HG03460 (cell line): Measurements from ENCODE around the gene NUP85.
"Not testable (repeated sequence)": the region's sequence is repeated elsewhere in the genome, so short reads cannot be mapped to it uniquely, and the experiment has no call there.

Source experiments
- ATAC-seq: cut with Tn5 transposase; IDR thresholded peaks from one replicate; pipeline ENCODE4 v1.9.1; 2021; ENCODE audit not compliant: unreplicated experiment

The NUP85 gene

GRCh38 chr17:75266316-75267152, 61.1 kb downstream of the NUP85 start:
- no peak for ATAC-seq

DNA sequence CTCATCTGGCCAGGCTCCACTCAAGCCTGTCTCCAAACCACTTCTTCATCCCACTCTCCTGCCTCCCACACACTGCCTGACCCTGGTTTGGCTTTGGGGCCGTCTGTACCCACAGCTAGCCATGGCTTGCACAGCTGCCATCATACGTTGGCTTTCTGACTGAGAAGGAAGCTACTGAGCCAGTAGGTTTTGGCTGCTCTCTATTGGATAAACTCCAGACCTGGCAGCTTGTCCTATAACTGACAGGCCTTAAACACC, 61.6 kb downstream of the NUP85 start:
- ATAC-seq: no peak

DNA sequence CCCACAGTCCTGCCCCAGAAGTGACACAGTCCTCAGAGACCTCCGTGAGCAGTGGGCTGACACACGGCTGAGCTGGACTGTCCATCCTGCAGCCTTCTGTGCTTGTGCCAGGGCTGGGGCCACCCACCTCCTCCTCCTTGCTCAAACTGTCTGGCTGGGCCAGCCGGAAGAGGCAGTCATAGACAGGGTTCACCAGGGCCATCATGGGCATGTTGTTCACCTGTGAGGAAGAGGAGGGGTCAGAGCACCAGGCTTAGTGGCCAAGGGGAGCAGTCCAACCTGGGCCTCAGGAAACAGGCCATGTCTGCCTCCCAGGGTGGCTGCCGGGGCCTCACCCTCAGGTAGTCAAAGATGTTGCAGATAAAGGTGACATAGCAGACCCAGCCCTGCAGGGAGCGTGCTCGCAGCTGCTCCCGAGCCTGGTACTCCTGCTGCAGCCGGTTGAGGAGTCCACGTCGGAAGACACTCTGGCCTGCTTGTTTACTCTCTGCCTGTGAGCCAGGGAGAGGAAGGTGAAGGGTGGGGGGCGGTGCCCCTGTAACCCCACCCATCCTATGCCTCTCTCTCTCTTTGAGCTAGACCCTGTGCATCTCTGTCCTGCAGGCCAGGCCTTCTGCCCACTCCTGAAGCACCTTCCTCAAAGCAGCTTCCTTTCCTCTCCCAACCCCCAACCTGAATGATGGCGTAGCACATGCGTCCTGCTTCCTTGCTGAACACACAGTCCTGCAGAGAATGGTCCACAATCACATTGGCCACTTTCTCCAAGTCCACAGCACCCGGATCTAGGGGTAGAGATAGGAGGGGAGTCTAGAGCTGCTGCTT, 62.1 kb downstream of the NUP85 start:
- no peak for ATAC-seq

GRCh38 chr17:75269844-75270217, 64.4 kb downstream of the NUP85 start:
- no peak for ATAC-seq

GRCh38 chr17:75270218-75270965, 64.9 kb downstream of the NUP85 start:
- peak; percentile 39 for ATAC-seq

DNA sequence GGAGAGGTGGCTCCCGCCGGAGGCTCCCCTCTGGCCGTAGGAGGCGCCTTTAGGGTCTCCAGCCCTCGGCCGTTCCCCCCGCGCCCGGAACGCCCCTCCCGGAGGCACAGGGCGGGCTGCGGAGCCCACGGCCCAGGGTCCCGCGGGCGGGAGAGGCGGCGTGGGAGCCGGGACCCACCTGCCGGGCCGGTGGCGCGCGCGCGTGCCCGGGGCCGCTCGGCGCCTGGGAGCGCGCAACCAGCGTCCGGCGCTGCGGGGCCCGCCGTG, 65.4 kb downstream of the NUP85 start, which contains the start of gene MIF4GD:
Gene MIF4GD (minus strand): TSS at position 266 of the 267 bp plus-strand sequence. CDS start 1,036 bp downstream, outside the sequence.
- no peak for ATAC-seq

DNA sequence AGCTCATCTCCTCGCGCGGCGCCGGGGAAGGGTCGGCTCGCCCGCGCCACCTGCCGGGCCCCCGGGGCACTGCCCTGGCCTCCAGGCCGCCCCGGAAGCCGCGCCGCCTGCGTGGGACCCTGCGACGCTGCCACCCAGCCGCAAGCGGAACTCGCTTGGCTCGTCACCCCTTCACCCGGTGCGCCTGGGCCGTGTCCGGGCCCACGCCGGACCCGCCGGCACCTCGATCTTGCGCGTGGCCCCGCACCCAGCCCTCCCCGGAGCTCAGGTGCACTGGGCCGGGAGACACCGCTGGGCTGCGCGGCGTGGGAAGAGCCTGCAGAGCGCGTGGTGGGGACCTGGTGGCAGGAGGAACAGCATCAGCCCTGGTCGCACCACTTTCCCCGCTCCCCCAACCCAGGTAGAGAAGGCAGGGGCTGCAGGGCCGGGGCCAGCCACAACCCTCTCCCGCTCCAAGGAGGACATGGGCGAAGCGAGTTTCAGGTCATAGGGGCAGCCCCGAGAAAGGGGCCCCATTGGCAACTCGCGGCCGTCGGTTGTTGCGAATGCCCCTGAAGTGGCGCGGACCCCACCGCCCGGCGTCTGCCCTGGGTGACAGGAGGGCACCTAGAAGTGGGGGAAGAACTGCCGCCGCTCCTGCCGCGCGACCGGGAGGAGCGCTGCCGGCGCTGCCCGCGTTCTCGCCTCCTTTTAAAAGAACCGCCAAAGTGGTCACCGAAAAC, 65.9 kb downstream of the NUP85 start:
- peak; percentile 58 for ATAC-seq

DNA sequence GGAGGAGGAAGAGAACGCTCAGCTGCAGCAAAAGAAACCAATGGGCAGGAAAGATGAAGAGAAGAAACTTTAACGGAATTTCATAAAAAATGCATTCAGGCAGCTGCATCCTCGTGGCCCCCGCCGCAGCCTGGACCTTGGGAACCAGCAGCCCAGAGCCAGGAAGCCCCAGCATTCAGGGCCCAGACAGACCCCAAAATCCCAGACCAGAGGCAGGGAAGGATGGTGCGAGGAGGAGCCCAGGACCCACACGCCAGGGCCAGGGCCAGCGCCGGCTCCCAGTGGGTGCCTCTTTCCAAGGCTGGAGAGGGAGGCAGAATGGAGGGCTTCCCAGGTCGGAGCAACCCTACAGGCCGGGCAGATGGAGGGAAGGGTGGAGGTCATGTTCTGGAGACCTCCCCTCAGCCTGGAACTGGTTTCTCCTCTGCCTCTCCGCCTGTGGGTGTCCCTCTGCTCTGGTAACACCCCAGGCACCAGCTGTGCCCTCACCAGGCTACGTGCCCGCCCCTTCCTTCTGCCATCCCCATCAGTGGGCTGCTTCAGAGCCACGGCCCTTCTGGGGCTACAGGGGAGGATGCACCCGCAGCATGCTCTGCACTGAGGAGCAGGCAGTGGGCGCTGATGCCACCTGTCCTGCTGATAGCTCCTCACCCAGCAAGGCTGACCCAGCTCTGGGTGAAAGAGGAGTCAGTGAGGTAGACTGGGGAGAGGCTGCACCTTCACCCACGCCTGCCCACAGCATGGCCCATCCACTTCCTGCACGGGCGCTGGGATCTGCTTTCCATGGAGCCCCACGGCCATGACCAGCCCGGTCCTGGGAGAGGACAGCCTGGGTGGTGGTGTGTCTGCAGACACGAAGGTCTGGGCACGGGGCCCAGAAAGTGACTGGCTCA, 66.7 kb downstream of the NUP85 start:
- ATAC-seq: no peak

GRCh38 chr17:75272848-75273184, 67.3 kb downstream of the NUP85 start:
- ATAC-seq: no peak

GRCh38 chr17:75273977-75274708, 68.7 kb downstream of the NUP85 start:
- no peak for ATAC-seq

DNA sequence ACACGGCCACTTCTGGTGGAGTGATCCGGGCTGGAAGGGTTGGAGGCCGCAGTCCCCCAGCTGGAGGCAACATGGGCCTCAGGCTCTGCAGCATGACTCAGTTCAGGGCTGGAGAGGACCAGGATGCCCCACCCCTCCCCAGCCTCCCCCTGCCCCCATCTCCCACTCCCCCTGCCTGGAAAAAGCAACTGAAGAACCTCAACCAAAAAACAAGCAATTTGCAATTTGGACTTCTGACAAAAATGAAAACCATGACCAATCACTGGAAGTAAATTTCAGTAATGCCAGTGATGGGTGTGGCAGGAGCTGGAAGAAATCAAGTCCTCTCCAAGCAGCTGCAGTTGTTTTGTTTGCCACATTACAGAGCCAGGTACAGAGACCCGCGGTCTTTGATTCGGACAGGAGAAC, 72.2 kb downstream of the NUP85 start:
- no peak for ATAC-seq

DNA sequence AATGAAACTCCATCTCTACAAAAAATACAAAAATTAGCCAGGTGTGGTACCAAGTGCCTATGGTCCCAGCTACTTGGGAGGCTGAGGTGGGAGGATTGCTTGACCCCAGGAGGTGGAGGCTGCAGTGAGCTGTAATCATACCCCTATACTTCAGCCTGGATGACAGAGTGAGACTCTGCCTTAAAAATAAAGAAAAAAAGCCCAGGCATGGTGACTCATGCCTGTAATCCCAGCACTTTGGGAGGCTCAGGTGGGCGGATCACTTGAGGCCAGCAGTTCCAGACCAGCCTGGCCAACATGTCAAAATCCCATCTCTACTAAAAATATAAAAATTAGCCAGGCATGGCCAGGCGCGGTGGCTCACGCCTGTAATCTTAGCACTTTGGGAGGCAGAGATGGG, 74.7 kb downstream of the NUP85 start:
- not testable (repeated sequence) for ATAC-seq

- ATAC-seq: no peak
Observed at GRCh38 chr17:75285123-75285522, 79.6 kb downstream of the NUP85 start.
